ENCODE measurements around the gene PHF10.

DNA sequence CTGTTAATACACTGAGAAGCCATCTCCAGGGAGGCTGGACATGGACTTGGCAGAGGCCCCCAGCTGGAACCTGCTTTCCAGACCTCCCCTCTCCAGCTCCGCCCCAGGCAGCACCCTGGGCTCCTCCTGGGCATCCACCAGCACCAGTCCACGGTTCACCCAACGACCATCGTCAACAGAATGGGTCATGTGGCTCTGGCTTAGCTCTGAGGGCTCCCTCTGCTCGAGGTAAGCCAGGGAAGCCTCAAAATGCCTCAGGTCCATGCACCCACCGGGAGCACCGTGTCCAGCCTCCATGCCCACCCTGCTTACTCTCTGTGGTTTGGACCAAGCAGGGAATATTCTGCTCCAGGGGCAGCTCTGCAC lies 62.9 kb downstream of the PHF10 start:
- TF ChIP-seq, protein P1, sequence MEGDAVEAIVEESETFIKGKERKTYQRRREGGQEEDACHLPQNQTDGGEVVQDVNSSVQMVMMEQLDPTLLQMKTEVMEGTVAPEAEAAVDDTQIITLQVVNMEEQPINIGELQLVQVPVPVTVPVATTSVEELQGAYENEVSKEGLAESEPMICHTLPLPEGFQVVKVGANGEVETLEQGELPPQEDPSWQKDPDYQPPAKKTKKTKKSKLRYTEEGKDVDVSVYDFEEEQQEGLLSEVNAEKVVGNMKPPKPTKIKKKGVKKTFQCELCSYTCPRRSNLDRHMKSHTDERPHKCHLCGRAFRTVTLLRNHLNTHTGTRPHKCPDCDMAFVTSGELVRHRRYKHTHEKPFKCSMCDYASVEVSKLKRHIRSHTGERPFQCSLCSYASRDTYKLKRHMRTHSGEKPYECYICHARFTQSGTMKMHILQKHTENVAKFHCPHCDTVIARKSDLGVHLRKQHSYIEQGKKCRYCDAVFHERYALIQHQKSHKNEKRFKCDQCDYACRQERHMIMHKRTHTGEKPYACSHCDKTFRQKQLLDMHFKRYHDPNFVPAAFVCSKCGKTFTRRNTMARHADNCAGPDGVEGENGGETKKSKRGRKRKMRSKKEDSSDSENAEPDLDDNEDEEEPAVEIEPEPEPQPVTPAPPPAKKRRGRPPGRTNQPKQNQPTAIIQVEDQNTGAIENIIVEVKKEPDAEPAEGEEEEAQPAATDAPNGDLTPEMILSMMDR (IDR thresholded peaks at IDR 0.05) = no peak
- TF ChIP-seq EP300 (IDR thresholded peaks at IDR 0.05) (no peak), POLR2AphosphoS5 (IDR thresholded peaks at IDR 0.05) (no peak)
